Epithelial cell of proximal tubule (primary cell): Measurements from ENCODE around the gene NXPE4. TPM values are rescaled to one million over a fixed set of nuclear protein-coding genes. Genes with fewer than 3 reads are reported as not detected.

Experiments
- DNase-seq: peaks from one replicate; pipeline ENCODE4 v3.0.0-alpha.2; 2011; ENCODE audit warnings: low read depth
- H3K4me3 ChIP-seq: 2 replicates; pipeline ENCODE4 v1.5.1; 2011; ENCODE audit warnings: low read depth, mild to moderate bottlenecking, low read length
- total RNA-seq: library from RNA; depleted of rRNA; stranded (reverse); fragments of >200 nt; gene quantifications from 2 replicates; pipeline ENCODE4 v1.2.3, GENCODE V29; 2015
- TF ChIP-seq, protein P1 (sequence below): conservative IDR thresholded peaks from 2 replicates; pipeline ENCODE4 v1.5.1; 2012; ENCODE audit warnings: low read depth, mild to moderate bottlenecking, low read length

Gene NXPE4
- total RNA-seq, 1 donor from 2014 or later: not detected

DNA sequence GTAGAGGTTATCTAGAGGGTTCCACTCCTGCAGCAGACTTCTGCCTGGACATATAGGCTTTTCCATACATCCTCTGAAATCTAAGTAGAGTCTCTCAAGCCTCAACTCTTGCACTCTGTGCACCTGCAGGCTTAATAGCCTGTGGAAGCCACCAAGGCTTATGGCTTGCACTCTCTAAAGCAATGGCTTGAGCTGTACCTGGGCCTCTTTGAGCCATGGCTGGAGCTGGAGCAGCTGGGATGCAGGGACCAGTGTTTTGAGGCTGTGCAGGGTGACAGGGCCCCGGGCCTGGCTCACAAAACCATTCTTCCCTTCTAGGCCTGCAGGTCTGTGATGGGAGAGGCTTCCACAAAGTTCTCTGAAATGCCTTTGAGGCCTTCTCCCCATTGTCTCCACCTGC lies 2.9 kb upstream of the NXPE4 start:
- H3K4me3 ChIP-seq: no peak overlapping the region
- DNase-seq: no peak
- TF ChIP-seq, protein P1, sequence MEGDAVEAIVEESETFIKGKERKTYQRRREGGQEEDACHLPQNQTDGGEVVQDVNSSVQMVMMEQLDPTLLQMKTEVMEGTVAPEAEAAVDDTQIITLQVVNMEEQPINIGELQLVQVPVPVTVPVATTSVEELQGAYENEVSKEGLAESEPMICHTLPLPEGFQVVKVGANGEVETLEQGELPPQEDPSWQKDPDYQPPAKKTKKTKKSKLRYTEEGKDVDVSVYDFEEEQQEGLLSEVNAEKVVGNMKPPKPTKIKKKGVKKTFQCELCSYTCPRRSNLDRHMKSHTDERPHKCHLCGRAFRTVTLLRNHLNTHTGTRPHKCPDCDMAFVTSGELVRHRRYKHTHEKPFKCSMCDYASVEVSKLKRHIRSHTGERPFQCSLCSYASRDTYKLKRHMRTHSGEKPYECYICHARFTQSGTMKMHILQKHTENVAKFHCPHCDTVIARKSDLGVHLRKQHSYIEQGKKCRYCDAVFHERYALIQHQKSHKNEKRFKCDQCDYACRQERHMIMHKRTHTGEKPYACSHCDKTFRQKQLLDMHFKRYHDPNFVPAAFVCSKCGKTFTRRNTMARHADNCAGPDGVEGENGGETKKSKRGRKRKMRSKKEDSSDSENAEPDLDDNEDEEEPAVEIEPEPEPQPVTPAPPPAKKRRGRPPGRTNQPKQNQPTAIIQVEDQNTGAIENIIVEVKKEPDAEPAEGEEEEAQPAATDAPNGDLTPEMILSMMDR: no peak

DNA sequence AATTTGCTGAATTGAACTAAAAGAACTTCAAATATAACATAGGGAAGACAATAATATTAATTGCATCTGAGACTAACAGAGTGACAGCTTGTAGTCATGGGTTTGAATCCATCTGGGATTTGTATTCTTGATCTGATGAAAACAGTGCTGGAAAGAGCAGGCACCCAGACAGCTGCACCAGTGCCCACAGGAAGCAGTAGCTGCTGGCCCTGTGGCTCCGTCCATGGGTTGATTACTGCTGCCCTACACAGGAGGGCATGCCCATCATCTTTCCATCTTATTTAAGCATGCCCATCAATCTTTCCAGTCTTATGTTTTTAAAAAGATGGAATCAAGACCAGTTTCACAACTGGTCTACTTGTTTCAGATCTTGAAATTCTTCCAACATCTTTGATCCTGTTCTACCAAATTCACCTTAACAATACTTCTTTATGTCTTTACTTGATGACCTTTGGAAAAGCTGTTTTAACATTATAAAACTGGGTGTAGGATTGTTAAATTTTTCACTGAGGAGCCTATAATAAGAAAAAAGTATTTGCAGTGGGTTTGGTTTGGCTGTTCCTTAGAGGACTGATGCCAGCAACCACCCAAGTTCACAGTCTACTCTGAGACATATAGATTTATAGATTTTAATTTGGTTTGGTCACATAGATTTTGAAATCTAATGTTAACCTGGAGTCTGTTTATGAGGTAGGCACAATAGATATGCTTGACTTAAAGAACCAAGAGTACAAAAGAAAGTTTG lies 761 bp upstream of the NXPE4 start:
- DNase-seq: no peak
- TF ChIP-seq, protein P1: no peak
- no peak overlapping the region for H3K4me3 ChIP-seq

DNA sequence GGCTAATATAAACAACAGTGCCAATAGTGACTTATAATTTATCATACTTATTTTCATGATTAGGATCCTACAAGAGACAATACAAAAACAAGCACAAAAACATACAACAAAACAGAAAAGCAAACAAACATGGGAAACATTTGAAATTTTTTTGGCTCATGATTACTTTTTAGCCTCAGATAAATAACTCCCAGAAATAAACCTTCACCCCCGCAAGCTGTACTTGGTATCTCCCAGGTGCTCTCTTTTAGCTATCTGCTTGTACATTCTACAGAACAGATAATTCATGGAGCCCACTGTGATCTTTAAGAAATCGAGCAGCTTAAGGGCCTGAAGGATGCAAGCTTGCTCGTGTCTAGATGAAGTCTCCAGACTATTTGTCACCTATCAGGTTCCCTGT lies 883 bp downstream of the NXPE4 start:
- no peak overlapping the region for H3K4me3 ChIP-seq
- DNase-seq: no peak
- TF ChIP-seq, protein P1: no peak

DNA sequence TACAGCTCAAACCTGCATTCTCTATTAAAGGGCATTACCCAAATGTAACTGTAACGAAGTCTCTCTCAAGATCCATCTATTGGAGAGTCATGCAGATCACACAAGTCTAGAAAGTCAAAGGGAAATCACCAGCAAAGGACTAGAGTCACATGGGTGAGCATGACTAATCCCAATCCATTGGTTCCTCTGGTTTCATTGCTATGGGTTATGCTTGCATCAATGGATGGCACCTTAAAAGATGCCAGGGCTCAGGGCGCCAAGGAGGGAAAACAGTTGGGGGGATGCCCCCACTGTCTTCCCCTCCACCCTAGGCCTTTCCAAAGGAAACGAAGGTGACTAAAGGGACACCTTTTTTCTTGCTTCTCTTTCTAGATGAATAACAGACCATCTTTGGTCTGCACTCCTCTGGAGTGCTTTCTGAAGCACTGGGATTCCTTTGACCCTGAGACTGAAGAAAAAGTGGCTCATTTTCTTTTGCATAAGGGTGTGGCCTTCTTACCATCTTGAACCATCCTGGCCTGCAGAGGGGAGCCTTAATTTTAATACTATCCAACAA lies 8.1 kb downstream of the NXPE4 start:
- no peak overlapping the region for H3K4me3 ChIP-seq
- no peak for DNase-seq
- TF ChIP-seq, protein P1: no peak

DNA sequence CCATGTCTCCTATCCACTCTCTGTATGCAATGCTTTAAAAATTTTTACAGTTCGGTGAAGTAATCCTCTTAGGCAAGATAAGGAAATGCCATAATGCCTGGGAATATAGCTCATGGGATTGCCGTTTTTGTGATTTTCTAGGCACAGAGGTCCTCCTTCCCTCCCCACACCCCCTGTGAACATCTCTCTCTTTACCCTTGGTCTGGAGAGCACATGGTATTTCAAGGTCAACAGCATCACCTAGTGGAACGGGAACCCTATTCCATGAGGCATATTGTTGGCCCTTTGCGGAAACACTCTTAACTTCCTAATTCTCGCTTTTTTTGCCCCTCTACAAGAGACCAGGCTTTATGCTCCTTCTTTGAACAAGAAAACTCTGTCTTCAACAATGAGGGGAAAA lies 8.8 kb downstream of the NXPE4 start:
- no peak overlapping the region for H3K4me3 ChIP-seq
- DNase-seq: no peak
- TF ChIP-seq, protein P1: no peak

DNA sequence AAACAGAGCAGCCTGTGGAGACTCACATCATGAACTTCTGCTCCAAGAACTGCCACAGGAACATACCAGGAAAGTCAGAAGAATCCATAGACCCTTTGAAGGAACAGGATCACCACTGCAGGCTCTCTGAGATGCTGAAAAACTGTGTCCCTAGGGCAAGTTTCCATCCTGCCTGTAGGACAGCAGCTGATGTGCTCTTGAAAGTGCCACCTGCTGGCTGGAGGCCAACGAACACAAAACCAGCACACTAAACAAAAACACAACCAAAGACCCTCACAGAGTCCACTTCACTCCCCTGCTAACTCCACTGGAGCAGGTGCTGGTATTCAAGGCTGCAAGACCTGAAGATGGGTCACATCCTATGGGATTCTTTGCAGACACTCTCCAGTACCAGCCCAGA lies 23.9 kb downstream of the NXPE4 start:
- TF ChIP-seq, protein P1: no peak
- no peak for DNase-seq
- no peak overlapping the region for H3K4me3 ChIP-seq

DNA sequence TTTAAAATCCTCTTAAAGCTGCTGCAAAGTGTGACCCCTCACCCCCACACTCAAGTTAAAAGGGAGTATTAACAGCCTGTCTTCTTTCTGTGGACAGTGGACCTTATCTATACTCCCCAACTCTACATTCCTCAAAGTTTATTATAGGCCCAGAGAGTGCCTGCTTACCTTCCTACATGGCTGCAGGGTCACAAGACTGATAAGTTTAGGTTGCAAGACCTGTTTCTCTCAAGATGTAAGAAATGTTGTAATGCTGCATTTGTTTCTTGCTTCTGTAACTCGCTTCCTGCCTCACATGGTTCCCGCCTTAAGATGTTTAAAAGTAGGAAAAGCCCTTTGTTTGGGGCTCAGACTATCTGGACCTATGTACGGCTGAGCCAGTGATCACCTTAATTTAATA lies 25.8 kb downstream of the NXPE4 start:
- DNase-seq: no peak
- TF ChIP-seq, protein P1: no peak
- H3K4me3 ChIP-seq: no peak overlapping the region
